Measurements from ENCODE around the gene PPM1J. TPM values are rescaled to one million over a fixed set of nuclear protein-coding genes. Genes with fewer than 3 reads are reported as not detected.
A peak's percentile ranks its signal among the peaks of the same experiment; 100 is the strongest.

Gene PPM1J
- total RNA-seq, 1 donor from 2014 or later = 1.8 TPM

GRCh38 chr1:112700290-112701226, 14.6 kb downstream of the PPM1J start:
- Mint-ChIP-seq H3K27ac (peak overlapping the region; percentile 83), H3K9me3 (no peaks in the 10 kb centered on the region), H3K27me3 (ENCODE audit: insufficient read depth, low read depth) (peaks cover 25% of the 10 kb centered on the region), H3K4me3 (peak overlapping the region; percentile 62), H3K4me1 (peaks cover 57% of the 10 kb centered on the region), H3K36me3 (peaks cover 26% of the 10 kb centered on the region)
- TF ChIP-seq EZH2phosphoT487 (IDR thresholded peaks at IDR 0.05) = no peak
- TF ChIP-seq, protein P1, sequence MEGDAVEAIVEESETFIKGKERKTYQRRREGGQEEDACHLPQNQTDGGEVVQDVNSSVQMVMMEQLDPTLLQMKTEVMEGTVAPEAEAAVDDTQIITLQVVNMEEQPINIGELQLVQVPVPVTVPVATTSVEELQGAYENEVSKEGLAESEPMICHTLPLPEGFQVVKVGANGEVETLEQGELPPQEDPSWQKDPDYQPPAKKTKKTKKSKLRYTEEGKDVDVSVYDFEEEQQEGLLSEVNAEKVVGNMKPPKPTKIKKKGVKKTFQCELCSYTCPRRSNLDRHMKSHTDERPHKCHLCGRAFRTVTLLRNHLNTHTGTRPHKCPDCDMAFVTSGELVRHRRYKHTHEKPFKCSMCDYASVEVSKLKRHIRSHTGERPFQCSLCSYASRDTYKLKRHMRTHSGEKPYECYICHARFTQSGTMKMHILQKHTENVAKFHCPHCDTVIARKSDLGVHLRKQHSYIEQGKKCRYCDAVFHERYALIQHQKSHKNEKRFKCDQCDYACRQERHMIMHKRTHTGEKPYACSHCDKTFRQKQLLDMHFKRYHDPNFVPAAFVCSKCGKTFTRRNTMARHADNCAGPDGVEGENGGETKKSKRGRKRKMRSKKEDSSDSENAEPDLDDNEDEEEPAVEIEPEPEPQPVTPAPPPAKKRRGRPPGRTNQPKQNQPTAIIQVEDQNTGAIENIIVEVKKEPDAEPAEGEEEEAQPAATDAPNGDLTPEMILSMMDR (IDR thresholded peaks at IDR 0.05) = no peak
- TF ChIP-seq EZH2 (IDR thresholded peaks at IDR 0.05) = no peak
- Histone ChIP-seq H3K9me3 (ENCODE audit: low read depth) (no peaks in the 10 kb centered on the region), H3K79me2 (ENCODE audit: low read depth) (no peaks in the 10 kb centered on the region), H3K4me3 (no peak overlapping the region), H4K20me1 (ENCODE audit: low read depth) (peaks cover 25% of the 10 kb centered on the region), H3K36me3 (no peaks in the 10 kb centered on the region), H2AFZ (replicated peaks) (no peak overlapping the region), H3F3A (ENCODE audit: low read depth) (peaks cover 5% of the 10 kb centered on the region), H3K9ac (no peak overlapping the region), H3K4me2 (no peak overlapping the region), H3K27ac (no peak overlapping the region), H3K27me3 (no peaks in the 10 kb centered on the region), H3K4me1 (peaks cover 15% of the 10 kb centered on the region)
- no peak for DNase-seq (ENCODE audit: low spot score)

- H3K36me3 ChIP-seq = no peaks in the 10 kb centered on the region
Measured at GRCh38 chr1:112699425-112700144, 15.5 kb downstream of the PPM1J start.

GRCh38 chr1:112698366-112699310, 16.5 kb downstream of the PPM1J start:
- Mint-ChIP-seq H3K4me3 (no peak overlapping the region), H3K27ac (no peak overlapping the region), H3K9me3 (no peaks in the 10 kb centered on the region), H3K27me3 (ENCODE audit: insufficient read depth, low read depth) (peaks cover 19% of the 10 kb centered on the region), H3K36me3 (peaks cover 29% of the 10 kb centered on the region), H3K4me1 (peaks cover 38% of the 10 kb centered on the region)
- Histone ChIP-seq H3K4me2 (no peak overlapping the region), H2AFZ (replicated peaks) (no peak overlapping the region), H4K20me1 (ENCODE audit: low read depth) (peaks cover 9% of the 10 kb centered on the region), H3K27me3 (no peaks in the 10 kb centered on the region), H3K9me3 (ENCODE audit: low read depth) (no peaks in the 10 kb centered on the region), H3K36me3 (no peaks in the 10 kb centered on the region), H3K27ac (no peak overlapping the region), H3K4me1 (no peaks in the 10 kb centered on the region), H3K79me2 (ENCODE audit: low read depth) (no peaks in the 10 kb centered on the region), H3K4me3 (no peak overlapping the region), H3K9ac (no peak overlapping the region), H3F3A (ENCODE audit: low read depth) (no peaks in the 10 kb centered on the region)
- DNase-seq (ENCODE audit: low spot score) = no peak
- TF ChIP-seq EZH2 (IDR thresholded peaks at IDR 0.05) = no peak
- TF ChIP-seq, protein P1 (IDR thresholded peaks at IDR 0.05) = no peak
- TF ChIP-seq EZH2phosphoT487 (IDR thresholded peaks at IDR 0.05) = no peak

More at GRCh38 chr1:112699425-112700144, 15.5 kb downstream of the PPM1J start:
- peaks cover 29% of the 10 kb centered on the region for H3K36me3 Mint-ChIP-seq
- peaks cover 25% of the 10 kb centered on the region for H3K27me3 Mint-ChIP-seq (ENCODE audit: insufficient read depth, low read depth)
- TF ChIP-seq EZH2 (IDR thresholded peaks at IDR 0.05) = no peak
- TF ChIP-seq EZH2phosphoT487 (IDR thresholded peaks at IDR 0.05) = no peak
- TF ChIP-seq, protein P1 (IDR thresholded peaks at IDR 0.05) = no peak
- Histone ChIP-seq H3K4me3 (no peak overlapping the region), H3K9me3 (ENCODE audit: low read depth) (no peaks in the 10 kb centered on the region), H3K4me2 (no peak overlapping the region), H3K79me2 (ENCODE audit: low read depth) (no peaks in the 10 kb centered on the region), H2AFZ (replicated peaks) (no peak overlapping the region), H3K9ac (no peak overlapping the region), H3F3A (ENCODE audit: low read depth) (no peaks in the 10 kb centered on the region), H3K27ac (no peak overlapping the region), H3K27me3 (no peaks in the 10 kb centered on the region), H4K20me1 (ENCODE audit: low read depth) (peaks cover 17% of the 10 kb centered on the region), H3K4me1 (peaks cover 7% of the 10 kb centered on the region)
- no peak for DNase-seq (ENCODE audit: low spot score)
- peaks cover 47% of the 10 kb centered on the region for H3K4me1 Mint-ChIP-seq
- H3K27ac Mint-ChIP-seq = peak overlapping the region; percentile 87
- H3K9me3 Mint-ChIP-seq = no peaks in the 10 kb centered on the region
- peak overlapping the region; percentile 8 for H3K4me3 Mint-ChIP-seq
